HUES6 (cell line): ENCODE results near the gene PRAME.

Experiments used
- H3K27ac ChIP-seq: 2 replicates; pipeline ENCODE4 v1.7.0; 2013; ENCODE audit warnings: low read depth, mild to moderate bottlenecking, low read length, inconsistent platforms
- H3K27me3 ChIP-seq: 2 replicates; pipeline ENCODE4 v1.6.1; 2013; ENCODE audit warnings: low read length; ENCODE audit not compliant: control insufficient read depth, insufficient read depth
- H3K36me3 ChIP-seq: 2 replicates; pipeline ENCODE4 v1.6.1; 2013; ENCODE audit warnings: low read length; ENCODE audit not compliant: control insufficient read depth, insufficient read depth
- H3K4me1 ChIP-seq: 2 replicates; pipeline ENCODE4 v1.6.1; 2013; ENCODE audit warnings: low read length; ENCODE audit not compliant: control insufficient read depth, insufficient read depth
- H3K4me3 ChIP-seq: 2 replicates; pipeline ENCODE4 v1.5.1; 2013; ENCODE audit warnings: low read depth, low read length
- H3K9ac ChIP-seq: one replicate; pipeline ENCODE4 v1.6.1; 2013; ENCODE audit warnings: mild to moderate bottlenecking, low read length
- H3K9me3 ChIP-seq: 2 replicates; pipeline ENCODE4 v1.6.1; 2013; ENCODE audit warnings: low read depth, low read length; ENCODE audit not compliant: control insufficient read depth, insufficient read depth

The PRAME gene

DNA sequence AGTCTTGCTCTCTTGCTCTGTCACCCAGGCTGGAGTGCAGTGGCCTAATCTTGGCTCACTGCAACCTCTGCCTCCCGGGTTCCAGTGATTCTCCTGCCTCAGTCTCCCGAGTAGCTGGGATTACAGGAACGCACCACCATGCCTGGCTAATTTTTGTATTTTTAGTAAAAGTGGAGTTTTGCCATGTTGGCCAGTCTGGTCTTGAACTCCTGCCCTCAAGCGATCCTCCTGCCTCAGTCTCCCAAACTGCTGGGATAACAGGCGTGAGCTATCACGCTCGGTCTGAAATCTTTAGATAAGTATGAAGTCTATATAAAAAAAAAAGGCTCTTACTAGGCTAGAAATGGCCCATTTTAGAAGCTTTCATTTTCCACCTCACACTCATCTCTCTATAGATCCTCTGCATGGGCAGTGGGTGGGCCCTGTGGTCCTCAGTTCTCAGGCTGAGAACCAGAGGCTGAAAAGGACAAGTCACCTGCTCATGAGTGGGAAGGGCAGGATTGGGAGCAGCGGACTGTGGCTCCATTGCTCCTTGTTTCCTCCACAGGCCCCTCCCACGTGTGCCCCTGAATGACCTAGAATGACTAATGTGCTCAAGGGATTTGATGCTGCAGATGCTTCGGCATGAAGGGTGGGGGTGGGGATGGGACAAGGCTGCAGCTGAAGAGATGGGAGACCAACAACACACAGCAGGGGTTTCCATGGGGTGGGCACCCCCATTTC lies 19.8 kb upstream of the PRAME start:
- Histone ChIP-seq H3K4me3 (no peak overlapping the region), H3K9me3 (no peaks in the 10 kb centered on the region), H3K36me3 (no peaks in the 10 kb centered on the region), H3K27me3 (peaks cover 95% of the 10 kb centered on the region), H3K27ac (no peak overlapping the region), H3K4me1 (no peaks in the 10 kb centered on the region; the same call in 1 of the 2 replicates), H3K9ac (no peak overlapping the region)

DNA sequence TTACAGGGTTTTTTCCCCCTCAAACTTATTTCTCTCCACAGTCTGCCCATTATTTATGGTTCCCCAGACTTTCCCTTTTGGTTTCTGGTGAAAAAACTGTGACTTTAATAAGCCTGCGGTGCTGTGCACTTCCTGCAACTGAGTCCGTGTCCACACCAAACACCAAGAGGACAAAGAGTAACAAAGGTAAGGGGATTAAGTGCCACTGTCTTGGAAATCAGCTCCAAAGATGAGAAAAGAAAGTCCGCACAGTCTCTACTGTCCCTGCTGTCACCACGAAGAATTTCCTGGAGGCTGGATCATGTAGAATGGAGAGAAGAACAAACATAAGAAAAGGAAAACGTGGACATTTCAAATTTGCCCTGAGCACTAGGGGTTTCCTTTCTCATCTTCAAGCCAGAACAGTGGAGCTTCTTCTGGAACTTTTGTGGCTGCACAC lies 17.9 kb upstream of the PRAME start:
- no peak overlapping the region for H3K9ac ChIP-seq
- peaks cover 95% of the 10 kb centered on the region for H3K27me3 ChIP-seq
- no peaks in the 10 kb centered on the region for H3K9me3 ChIP-seq
- H3K4me3 ChIP-seq: no peak overlapping the region
- H3K36me3 ChIP-seq: no peaks in the 10 kb centered on the region
- H3K27ac ChIP-seq: no peak overlapping the region
- H3K4me1 ChIP-seq: no peaks in the 10 kb centered on the region; the same call in 1 of the 2 replicates

DNA sequence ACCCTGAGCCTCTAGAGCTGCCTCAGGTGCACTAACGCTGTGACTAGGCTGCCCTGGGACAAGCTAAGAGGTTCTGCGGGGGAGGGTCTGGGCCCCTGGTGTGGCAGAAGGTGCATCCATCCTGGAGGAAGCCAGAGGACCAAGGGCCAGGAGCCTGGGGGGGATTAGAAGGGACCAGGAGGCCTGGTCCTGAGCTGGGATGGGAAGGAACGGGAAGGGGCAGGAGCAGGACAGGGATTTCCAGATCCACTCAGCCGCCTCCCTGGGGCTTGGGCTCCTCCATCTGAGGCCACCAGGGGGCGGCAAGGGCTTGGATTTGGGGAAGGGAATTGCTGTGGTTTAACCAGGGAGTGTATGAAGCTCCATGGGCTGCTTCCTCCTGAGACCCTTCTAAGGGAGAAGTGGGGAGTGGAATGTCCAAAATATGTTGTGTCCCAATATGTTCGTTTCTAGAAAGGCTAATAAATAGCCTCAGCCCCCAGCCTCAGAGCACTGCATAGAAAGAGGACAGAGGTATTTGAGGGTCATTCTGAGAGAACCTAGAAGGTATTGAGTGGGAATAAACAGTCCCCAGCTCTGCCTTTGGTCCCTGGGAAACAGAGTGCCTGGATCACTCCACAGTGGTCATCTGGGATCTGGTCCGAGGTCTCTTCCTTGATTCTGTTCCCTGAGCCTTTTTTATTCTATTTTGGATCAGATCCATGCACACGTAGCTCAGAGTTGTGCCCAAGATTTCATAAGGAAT lies 17.4 kb upstream of the PRAME start:
- Histone ChIP-seq H3K27me3 (peaks cover 95% of the 10 kb centered on the region), H3K9ac (no peak overlapping the region), H3K4me3 (no peak overlapping the region), H3K4me1 (no peaks in the 10 kb centered on the region; the same call in 1 of the 2 replicates), H3K27ac (no peak overlapping the region), H3K9me3 (no peaks in the 10 kb centered on the region), H3K36me3 (no peaks in the 10 kb centered on the region)

DNA sequence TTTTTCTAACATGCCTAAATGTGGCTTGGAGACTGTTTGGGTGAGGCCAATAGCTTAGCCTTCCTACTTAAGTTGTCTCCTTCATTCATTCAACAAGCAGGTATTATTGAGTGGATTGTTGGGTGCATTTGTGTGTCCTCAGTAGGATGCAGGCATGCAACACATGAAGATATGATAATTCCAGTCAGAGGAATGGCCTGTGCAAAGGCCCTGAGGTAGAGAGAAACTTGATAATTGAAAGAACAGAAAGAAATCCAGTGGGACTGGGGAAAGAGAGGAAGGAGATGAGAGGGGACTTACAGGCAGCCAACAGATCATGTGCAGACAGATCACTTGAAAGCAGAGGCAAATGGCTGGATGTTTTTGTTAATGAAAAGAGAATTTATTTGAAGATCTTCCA lies 15.3 kb upstream of the PRAME start:
- no peak overlapping the region for H3K4me3 ChIP-seq
- no peaks in the 10 kb centered on the region for H3K9me3 ChIP-seq
- no peak overlapping the region for H3K9ac ChIP-seq
- H3K36me3 ChIP-seq: no peaks in the 10 kb centered on the region
- H3K4me1 ChIP-seq: no peaks in the 10 kb centered on the region; the same call in 1 of the 2 replicates
- no peak overlapping the region for H3K27ac ChIP-seq
- H3K27me3 ChIP-seq: peaks cover 96% of the 10 kb centered on the region

DNA sequence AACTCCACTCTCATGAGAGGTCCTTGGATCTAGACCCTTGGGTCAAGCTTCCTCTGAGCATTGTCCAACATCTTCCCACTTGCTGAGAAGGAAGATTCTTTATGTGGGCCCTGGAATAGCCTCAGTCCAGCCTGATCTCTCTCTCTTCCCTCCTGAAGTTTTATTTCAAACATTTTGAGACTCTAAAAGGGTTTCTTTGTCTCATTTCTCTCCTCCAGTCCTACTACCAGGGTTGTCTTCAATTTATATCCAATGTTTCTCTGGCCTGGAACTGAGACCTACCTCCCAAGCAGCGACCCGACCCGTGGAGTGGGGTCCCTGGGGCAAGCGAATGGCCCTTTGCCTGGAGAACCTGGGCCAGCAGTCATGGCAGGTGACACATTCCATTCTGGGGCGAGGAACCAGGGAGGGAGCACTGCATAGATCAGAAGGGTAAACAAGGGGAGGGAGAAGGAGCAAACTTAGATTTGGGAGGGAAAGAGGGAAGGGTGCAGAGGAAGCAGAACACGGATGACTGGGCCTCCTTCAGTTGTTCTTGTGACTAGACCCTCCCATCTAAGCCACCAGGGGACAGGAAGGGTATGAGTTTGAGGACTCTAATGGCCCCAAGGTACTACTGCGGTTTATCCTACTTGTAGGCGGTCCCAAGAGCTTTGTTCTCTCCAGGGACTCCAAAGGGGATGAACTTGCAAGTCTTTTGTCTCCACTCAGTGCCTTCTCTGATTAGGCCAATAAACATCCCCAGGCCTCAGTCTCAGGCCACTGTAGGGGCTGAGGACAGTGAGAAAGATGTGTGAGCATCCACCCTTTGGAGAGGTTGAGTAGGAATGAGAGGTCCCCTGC lies 14.2 kb upstream of the PRAME start:
- H3K4me3 ChIP-seq: no peak overlapping the region
- no peaks in the 10 kb centered on the region for H3K9me3 ChIP-seq
- H3K27ac ChIP-seq: no peak overlapping the region
- no peaks in the 10 kb centered on the region; the same call in 1 of the 2 replicates for H3K4me1 ChIP-seq
- no peak overlapping the region for H3K9ac ChIP-seq
- H3K27me3 ChIP-seq: peaks cover 100% of the 10 kb centered on the region
- H3K36me3 ChIP-seq: no peaks in the 10 kb centered on the region

DNA sequence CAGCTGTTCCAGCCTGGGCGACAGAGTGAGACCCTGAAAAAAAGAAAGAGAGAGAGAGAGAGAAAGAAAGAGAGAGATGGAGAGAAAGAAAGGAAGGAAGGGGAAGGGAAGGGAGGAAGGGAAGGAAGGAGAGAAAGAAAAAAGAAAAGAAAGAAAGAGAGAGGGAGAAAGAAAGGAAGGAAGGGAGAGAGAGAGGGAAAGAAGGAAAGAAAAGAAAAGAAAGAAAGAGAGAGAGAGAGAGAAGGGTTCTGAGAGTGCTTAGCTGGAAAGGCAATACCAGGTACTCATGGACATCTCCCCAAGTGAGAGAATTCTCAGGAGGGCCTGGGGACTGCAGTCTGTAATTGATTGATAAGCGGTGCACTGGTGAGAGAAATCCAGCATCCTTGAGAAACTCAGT lies 12.8 kb upstream of the PRAME start:
- Histone ChIP-seq H3K9ac (no peak overlapping the region), H3K36me3 (no peaks in the 10 kb centered on the region), H3K4me1 (no peaks in the 10 kb centered on the region; the same call in 1 of the 2 replicates), H3K9me3 (no peaks in the 10 kb centered on the region), H3K27ac (no peak overlapping the region), H3K27me3 (peaks cover 100% of the 10 kb centered on the region), H3K4me3 (no peak overlapping the region)

DNA sequence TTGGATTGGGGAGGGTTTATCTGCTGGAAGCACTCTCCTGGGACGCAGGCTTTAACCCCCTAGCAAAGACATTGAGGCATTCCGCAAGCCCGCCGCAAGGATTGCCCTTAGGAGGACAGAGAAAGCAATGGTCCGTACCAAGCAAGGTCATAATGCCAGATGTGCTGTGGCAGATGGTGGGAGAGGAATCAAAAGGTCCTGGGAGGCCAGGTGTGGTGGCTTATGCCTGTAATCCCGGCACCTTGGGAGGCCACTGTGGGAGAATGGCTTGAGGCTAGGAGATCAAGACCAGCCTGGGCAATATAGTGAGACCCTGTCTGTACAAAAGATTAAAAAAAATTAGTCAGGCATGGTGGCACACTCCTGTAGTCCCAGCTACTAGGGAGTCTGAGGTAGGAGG lies 12.4 kb upstream of the PRAME start:
- no peak overlapping the region for H3K4me3 ChIP-seq

DNA sequence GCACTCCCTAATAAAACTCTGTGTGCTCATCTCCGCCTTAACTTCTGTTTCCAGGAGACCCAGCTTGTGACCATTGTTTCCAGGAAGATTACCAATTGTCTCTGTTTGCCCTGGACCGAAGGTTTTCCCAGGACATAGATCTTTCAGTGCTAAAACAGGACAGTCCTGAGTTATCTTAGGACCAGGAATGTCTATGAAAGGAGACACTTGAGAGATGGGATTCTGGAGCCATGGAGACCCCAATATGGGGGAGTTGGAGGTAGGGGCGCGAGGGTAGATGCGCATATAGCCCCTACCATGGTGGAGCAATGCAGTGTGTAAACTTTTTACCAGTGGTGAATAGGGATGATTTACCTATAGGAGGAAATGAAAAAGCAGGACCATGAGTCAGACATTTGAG lies 10.2 kb upstream of the PRAME start:
- H3K4me1 ChIP-seq: no peaks in the 10 kb centered on the region; the same call in 1 of the 2 replicates
- no peak overlapping the region for H3K4me3 ChIP-seq
- no peak overlapping the region for H3K9ac ChIP-seq
- H3K36me3 ChIP-seq: no peaks in the 10 kb centered on the region
- H3K9me3 ChIP-seq: no peaks in the 10 kb centered on the region; the same call in 1 of the 2 replicates
- H3K27ac ChIP-seq: no peak overlapping the region
- H3K27me3 ChIP-seq: peaks cover 100% of the 10 kb centered on the region

More for the DNA sequence above, 12.4 kb upstream of the PRAME start:
- no peaks in the 10 kb centered on the region for H3K36me3 ChIP-seq
- no peak overlapping the region for H3K27ac ChIP-seq
- H3K9me3 ChIP-seq: no peaks in the 10 kb centered on the region
- peaks cover 100% of the 10 kb centered on the region for H3K27me3 ChIP-seq
- H3K4me1 ChIP-seq: no peaks in the 10 kb centered on the region; the same call in 1 of the 2 replicates
- no peak overlapping the region for H3K9ac ChIP-seq

DNA sequence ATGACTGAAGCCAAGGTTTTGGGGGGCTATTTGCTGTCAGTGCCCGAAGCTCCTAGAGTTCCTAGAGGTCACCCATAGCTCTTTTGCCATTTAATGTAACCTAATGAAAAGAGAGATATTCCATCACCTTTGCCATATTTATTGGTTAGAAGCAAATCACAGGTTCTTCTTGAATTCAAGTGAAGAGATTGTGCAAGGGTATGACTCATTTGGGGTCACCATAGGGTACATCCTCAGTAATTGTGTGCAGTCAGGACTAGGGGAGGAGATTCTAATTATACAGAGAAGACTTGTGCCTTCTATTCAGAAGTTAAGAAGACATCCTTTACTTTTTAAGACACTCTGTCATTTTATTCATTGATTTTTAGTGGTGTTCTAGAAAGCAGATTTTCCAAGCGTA lies 6.9 kb upstream of the PRAME start:
- Histone ChIP-seq H3K9me3 (no peaks in the 10 kb centered on the region; the same call in 1 of the 2 replicates), H3K4me3 (no peak overlapping the region), H3K36me3 (no peaks in the 10 kb centered on the region), H3K9ac (no peak overlapping the region), H3K27ac (no peak overlapping the region), H3K27me3 (peaks cover 95% of the 10 kb centered on the region), H3K4me1 (no peaks in the 10 kb centered on the region)

DNA sequence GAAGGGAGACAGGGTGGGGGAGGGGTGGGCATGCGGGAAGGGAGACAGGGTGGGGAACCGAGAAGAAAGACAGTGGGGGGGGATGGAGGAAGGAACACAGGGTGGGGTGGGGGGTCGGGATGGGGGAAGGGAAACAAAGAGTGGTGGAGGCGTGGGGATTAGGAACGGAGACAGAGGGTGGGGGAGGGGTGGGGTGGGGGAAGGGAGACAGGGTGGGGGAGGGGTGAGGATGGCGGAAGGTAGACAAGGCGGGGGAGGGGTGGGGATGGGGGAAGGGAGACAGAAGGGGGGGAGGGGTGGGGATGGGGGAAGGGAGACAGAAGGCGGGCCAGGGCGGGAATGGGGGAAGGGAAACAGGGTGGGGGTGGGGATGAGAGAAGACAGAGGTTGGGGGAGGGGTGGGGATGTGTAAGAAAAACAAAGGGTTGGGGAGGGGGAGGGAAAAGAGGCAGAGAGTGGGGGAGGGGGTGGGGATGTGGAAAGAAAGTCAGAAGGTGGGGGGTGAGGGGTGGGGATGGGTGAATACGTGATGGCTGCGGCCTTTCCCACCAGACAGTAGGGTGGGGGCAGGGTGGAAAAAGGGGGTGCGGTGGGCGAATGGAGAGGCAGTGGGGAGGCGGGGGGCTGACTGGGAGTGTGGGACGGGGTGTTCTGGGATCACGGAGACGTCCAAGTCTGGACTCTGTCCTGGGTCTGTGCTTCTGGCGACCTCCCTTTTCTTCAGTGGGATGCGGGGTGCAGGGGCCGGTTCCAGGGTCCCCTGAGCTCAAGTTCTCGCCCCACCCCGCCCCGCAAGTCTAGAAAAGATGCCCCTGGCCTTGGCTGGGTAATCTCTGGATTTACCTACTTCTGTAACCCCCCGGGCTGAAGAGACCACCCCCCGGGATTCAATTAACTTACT lies 744 bp downstream of the PRAME start:
- Histone ChIP-seq H3K27me3 (peaks cover 64% of the 10 kb centered on the region), H3K36me3 (no peaks in the 10 kb centered on the region), H3K4me1 (no peaks in the 10 kb centered on the region), H3K9ac (no peak overlapping the region), H3K4me3 (no peak overlapping the region), H3K9me3 (peaks cover 5% of the 10 kb centered on the region; the same call in 1 of the 2 replicates), H3K27ac (no peak overlapping the region)
